ENCODE measurements around the gene PGLYRP2.

Gene PGLYRP2

DNA sequence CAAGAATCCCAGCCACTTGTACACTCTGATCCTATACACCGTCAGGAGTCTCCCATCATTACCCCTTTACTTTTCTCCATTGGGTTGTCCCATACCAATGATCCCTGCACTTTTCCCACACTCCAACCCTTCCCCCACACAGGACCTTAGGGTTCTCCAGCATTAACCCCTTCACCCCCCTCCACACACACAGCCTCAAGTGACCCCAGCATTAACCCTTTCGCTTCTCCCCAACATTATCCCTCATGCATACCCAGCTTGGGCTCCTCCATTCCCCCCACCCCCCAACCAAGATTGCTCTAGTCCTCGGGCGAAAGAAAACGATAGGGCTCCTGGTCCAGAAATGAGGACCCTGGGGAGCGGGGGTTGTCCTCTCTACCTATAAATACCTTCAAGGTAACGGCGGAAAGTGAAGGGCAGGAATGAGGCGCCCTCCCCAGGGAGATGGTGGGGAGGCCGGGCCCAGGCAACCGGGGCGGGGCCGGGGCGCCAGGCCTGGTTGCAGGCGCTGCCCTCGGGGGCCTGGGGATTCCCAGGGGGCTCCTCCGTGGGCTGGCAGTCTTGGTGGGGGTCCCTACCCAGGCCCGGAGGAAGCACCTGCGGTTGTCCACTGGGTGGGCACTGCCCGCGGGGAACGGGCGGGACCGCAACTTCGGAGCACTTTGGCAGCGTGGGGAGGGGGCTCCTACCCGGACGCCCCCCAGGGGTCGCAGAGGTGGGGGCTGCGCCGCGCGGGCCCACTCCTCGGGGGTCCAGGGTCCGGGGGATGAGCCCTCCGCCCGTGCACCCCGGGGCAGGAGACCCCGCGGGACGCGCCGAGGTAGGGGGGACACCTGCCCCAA, 30.3 kb downstream of the PGLYRP2 start:
- WGBS (ENCODE audit: extremely low coverage, insufficient coverage, insufficient read length), result no CpG with 5 or more reads among the region's 43 CpGs
- H3K9ac ChIP-seq (ENCODE audit: low read length), result no peak overlapping the region
- H3K4me1 ChIP-seq (ENCODE audit: control insufficient read depth in 1 of 2, insufficient read depth in 2 of 2, low read length in 2 of 2), result peaks cover 8 to 11% of the 10 kb centered on the region in 2 experiments

DNA sequence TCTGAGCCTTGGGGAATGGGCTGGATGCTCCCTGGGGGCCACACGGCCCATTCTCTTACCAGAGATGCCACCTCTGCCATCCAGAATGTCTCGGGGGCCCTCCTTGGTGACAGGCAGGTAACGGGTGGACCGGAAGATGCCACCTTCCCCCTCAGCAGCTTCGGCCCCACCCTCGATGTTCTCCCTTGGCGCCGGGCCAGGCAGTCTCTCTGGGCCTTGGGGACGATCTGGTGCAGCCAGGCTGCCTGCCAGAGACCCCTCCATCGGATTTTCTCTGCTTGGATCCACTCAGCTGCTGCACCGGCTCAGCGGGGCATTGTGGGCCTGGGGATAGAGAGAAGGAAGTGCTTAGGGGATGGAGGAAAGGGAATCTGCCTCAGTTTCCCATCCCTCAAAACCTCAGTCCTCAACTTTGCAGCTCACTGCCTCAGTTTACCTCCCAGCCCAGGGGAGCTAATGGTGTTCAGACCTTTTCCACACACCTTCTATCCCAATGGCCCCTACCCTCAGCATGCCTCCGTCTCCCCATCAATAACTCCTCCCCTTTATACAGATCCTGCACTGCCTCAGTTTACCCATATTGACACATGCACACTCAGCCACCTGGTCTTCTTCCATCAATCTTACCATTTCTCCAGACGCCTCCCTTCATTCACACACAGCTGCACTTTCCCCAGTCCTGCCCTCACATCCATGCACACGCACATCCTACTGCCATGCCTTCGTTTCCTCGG, 31.1 kb downstream of the PGLYRP2 start:
- Histone ChIP-seq H3K18ac (ENCODE audit: low read length) (no peak overlapping the region), H2BK5ac (ENCODE audit: low read depth, low read length, poor library complexity) (no peak overlapping the region), H2BK120ac (ENCODE audit: insufficient read depth, low read length, poor library complexity) (no peak overlapping the region), H2AK5ac (ENCODE audit: low read length) (no peak overlapping the region), H4K12ac (ENCODE audit: low read depth, low read length) (no peak overlapping the region), H3K14ac (ENCODE audit: low read length) (no peak overlapping the region), H3K4ac (ENCODE audit: low read depth, low read length) (no peak overlapping the region), H3K79me2 (ENCODE audit: control insufficient read depth, insufficient read depth, low read length, poor library complexity) (no peaks in the 10 kb centered on the region), H3K4me3 (ENCODE audit: low read depth, low read length) (no peak overlapping the region), H3K79me1 (ENCODE audit: low read length) (no peaks in the 10 kb centered on the region), H3K9me3 (ENCODE audit: insufficient read depth, low read depth, low read length) (peaks cover 14% of the 10 kb centered on the region), H2AFZ (ENCODE audit: insufficient read depth, low read length, poor library complexity) (no peak overlapping the region), H2BK12ac (ENCODE audit: low read length) (no peak overlapping the region), H4K8ac (ENCODE audit: low read depth, low read length) (no peak overlapping the region), H3K23ac (ENCODE audit: low read length) (no peak overlapping the region), H3K36me3 (ENCODE audit: control insufficient read depth in 1 of 2, insufficient read depth in 2 of 2, low read length in 2 of 2) (no peaks in the 10 kb centered on the region), H3K9ac (ENCODE audit: low read length) (no peak overlapping the region), H4K91ac (ENCODE audit: low read depth, low read length) (no peak overlapping the region), H3K27me3 (ENCODE audit: insufficient read depth, low read length) (peaks cover 11% of the 10 kb centered on the region), H3K4me1 (ENCODE audit: control insufficient read depth in 1 of 2, insufficient read depth in 2 of 2, low read length in 2 of 2) (peaks cover 8 to 11% of the 10 kb centered on the region in 2 experiments), H3K4me2 (ENCODE audit: low read length) (no peak overlapping the region), H3K27ac (ENCODE audit: low read depth, low read length) (no peak overlapping the region)
- WGBS (ENCODE audit: extremely low coverage, insufficient coverage, insufficient read length), result no CpG with 5 or more reads among the region's 17 CpGs
- DNase-seq, result no peak

More for the DNA sequence above, 30.3 kb downstream of the PGLYRP2 start:
- H2AK5ac ChIP-seq (ENCODE audit: low read length), result peak overlapping the region; percentile 50
- peak overlapping the region; percentile 27 for H3K4ac ChIP-seq (ENCODE audit: low read depth, low read length)
- H3K36me3 ChIP-seq (ENCODE audit: control insufficient read depth in 1 of 2, insufficient read depth in 2 of 2, low read length in 2 of 2), result no peaks in the 10 kb centered on the region
- no peaks in the 10 kb centered on the region for H3K79me1 ChIP-seq (ENCODE audit: low read length)
- peak overlapping the region; percentile 90 for H2AFZ ChIP-seq (ENCODE audit: insufficient read depth, low read length, poor library complexity)
- peak overlapping the region; percentile 55 for H4K12ac ChIP-seq (ENCODE audit: low read depth, low read length)
- H3K79me2 ChIP-seq (ENCODE audit: control insufficient read depth, insufficient read depth, low read length, poor library complexity), result no peaks in the 10 kb centered on the region
- H4K8ac ChIP-seq (ENCODE audit: low read depth, low read length), result peak overlapping the region; percentile 83
- H3K23ac ChIP-seq (ENCODE audit: low read length), result no peak overlapping the region
- H3K9me3 ChIP-seq (ENCODE audit: insufficient read depth, low read depth, low read length), result peaks cover 16% of the 10 kb centered on the region
- H2BK12ac ChIP-seq (ENCODE audit: low read length), result peak overlapping the region; percentile 60
- H3K18ac ChIP-seq (ENCODE audit: low read length), result peak overlapping the region; percentile 39
- no peak overlapping the region for H2BK5ac ChIP-seq (ENCODE audit: low read depth, low read length, poor library complexity)
- H2BK120ac ChIP-seq (ENCODE audit: insufficient read depth, low read length, poor library complexity), result no peak overlapping the region
- peak overlapping the region; percentile 90 for H3K4me2 ChIP-seq (ENCODE audit: low read length)
- peak in 1 of 2 donors; percentile 44 for DNase-seq
- peak overlapping the region; percentile 69 for H3K4me3 ChIP-seq (ENCODE audit: low read depth, low read length)
- no peak overlapping the region for H3K27ac ChIP-seq (ENCODE audit: low read depth, low read length)
- peak overlapping the region; percentile 68 for H4K91ac ChIP-seq (ENCODE audit: low read depth, low read length)
- peaks cover 12% of the 10 kb centered on the region for H3K27me3 ChIP-seq (ENCODE audit: insufficient read depth, low read length)
- peak overlapping the region; percentile 32 for H3K14ac ChIP-seq (ENCODE audit: low read length)

DNA sequence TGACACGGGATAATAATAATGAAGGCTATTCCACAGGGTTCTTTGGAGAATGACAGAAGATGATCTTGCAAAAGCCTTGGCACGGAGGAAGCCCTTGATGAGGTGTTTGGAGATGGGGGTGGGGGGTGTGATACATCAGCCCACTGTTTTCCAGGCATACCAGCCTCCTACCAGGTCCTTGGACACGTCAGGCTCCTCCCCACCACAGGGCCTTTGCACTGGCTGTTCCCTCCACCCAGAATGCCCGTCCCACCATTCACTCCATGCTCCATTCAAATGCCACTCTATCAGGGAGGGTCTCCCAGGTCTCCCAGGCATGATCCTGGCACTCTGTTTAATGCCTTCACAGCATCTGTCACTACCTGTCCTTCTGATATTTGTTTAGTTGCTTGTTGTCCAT, 32.2 kb downstream of the PGLYRP2 start:
- Histone ChIP-seq H3K9ac (ENCODE audit: low read length) (no peak overlapping the region), H4K12ac (ENCODE audit: low read depth, low read length) (no peak overlapping the region), H3K36me3 (ENCODE audit: control insufficient read depth in 1 of 2, insufficient read depth in 2 of 2, low read length in 2 of 2) (no peaks in the 10 kb centered on the region), H2AFZ (ENCODE audit: insufficient read depth, low read length, poor library complexity) (no peak overlapping the region), H4K8ac (ENCODE audit: low read depth, low read length) (no peak overlapping the region), H2BK120ac (ENCODE audit: insufficient read depth, low read length, poor library complexity) (no peak overlapping the region), H3K4ac (ENCODE audit: low read depth, low read length) (no peak overlapping the region), H3K14ac (ENCODE audit: low read length) (no peak overlapping the region), H2AK5ac (ENCODE audit: low read length) (no peak overlapping the region), H3K79me2 (ENCODE audit: control insufficient read depth, insufficient read depth, low read length, poor library complexity) (no peaks in the 10 kb centered on the region), H3K4me3 (ENCODE audit: low read depth, low read length) (peak overlapping the region; percentile 11), H2BK12ac (ENCODE audit: low read length) (no peak overlapping the region), H3K79me1 (ENCODE audit: low read length) (no peaks in the 10 kb centered on the region), H3K9me3 (ENCODE audit: insufficient read depth, low read depth, low read length) (peaks cover 7% of the 10 kb centered on the region), H3K27ac (ENCODE audit: low read depth, low read length) (no peak overlapping the region), H2BK5ac (ENCODE audit: low read depth, low read length, poor library complexity) (no peak overlapping the region), H4K91ac (ENCODE audit: low read depth, low read length) (no peak overlapping the region), H3K23ac (ENCODE audit: low read length) (no peak overlapping the region), H3K4me2 (ENCODE audit: low read length) (no peak overlapping the region), H3K27me3 (ENCODE audit: insufficient read depth, low read length) (peaks cover under 1% of the 10 kb centered on the region), H3K18ac (ENCODE audit: low read length) (no peak overlapping the region), H3K4me1 (ENCODE audit: control insufficient read depth in 1 of 2, insufficient read depth in 2 of 2, low read length in 2 of 2) (peaks cover 3 to 5% of the 10 kb centered on the region in 2 experiments)
- WGBS (ENCODE audit: extremely low coverage, insufficient coverage, insufficient read length), result no CpG with 5 or more reads among the region's 4 CpGs
- no peak for DNase-seq

DNA sequence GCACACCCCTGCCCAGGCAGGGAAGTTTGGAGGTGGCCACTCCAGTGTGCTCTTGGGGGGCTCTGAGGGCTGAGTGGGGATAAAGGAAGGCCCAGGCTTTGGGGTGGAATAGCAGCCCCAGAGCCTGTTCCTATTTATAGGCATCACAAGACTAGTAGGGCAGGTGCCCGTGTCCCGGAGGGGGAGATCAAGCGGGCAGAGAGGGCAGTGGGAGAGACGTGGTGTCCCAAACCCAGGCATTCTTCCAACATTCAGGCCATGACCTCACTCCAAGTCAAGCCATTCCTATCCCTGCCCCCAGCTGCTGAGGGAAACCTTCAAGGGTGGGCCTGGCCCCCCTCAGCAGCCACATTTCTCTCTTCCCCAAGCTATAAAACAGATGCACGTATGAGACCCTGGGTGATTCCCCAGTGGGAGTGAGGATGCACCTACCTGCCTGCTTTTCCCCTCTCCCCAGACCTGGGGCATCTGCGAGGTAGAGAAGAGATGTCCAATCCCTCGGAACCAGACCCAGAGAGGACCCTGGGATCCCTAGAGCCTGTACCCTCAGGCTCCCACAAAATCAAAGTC, 33.4 kb downstream of the PGLYRP2 start:
- H3K14ac ChIP-seq (ENCODE audit: low read length), result no peak overlapping the region
- H2AFZ ChIP-seq (ENCODE audit: insufficient read depth, low read length, poor library complexity), result no peak overlapping the region
- H4K91ac ChIP-seq (ENCODE audit: low read depth, low read length), result no peak overlapping the region
- H3K9me3 ChIP-seq (ENCODE audit: insufficient read depth, low read depth, low read length), result peaks cover 2% of the 10 kb centered on the region
- H3K4me2 ChIP-seq (ENCODE audit: low read length), result no peak overlapping the region
- H3K36me3 ChIP-seq (ENCODE audit: control insufficient read depth in 1 of 2, insufficient read depth in 2 of 2, low read length in 2 of 2), result no peaks in the 10 kb centered on the region
- no peak overlapping the region for H3K4me3 ChIP-seq (ENCODE audit: low read depth, low read length)
- H2BK5ac ChIP-seq (ENCODE audit: low read depth, low read length, poor library complexity), result no peak overlapping the region
- H2AK5ac ChIP-seq (ENCODE audit: low read length), result no peak overlapping the region
- H2BK120ac ChIP-seq (ENCODE audit: insufficient read depth, low read length, poor library complexity), result no peak overlapping the region
- no peaks in the 10 kb centered on the region for H3K27me3 ChIP-seq (ENCODE audit: insufficient read depth, low read length)
- H3K18ac ChIP-seq (ENCODE audit: low read length), result no peak overlapping the region
- no peaks in the 10 kb centered on the region for H3K79me1 ChIP-seq (ENCODE audit: low read length)
- H3K9ac ChIP-seq (ENCODE audit: low read length), result no peak overlapping the region
- no peak overlapping the region for H3K23ac ChIP-seq (ENCODE audit: low read length)
- no peak overlapping the region for H3K27ac ChIP-seq (ENCODE audit: low read depth, low read length)
- no peak for DNase-seq
- H4K12ac ChIP-seq (ENCODE audit: low read depth, low read length), result no peak overlapping the region
- WGBS (ENCODE audit: extremely low coverage, insufficient coverage, insufficient read length), result no CpG with 5 or more reads among the region's 7 CpGs
- no peak overlapping the region for H2BK12ac ChIP-seq (ENCODE audit: low read length)
- H3K79me2 ChIP-seq (ENCODE audit: control insufficient read depth, insufficient read depth, low read length, poor library complexity), result no peaks in the 10 kb centered on the region
- H4K8ac ChIP-seq (ENCODE audit: low read depth, low read length), result no peak overlapping the region
- H3K4ac ChIP-seq (ENCODE audit: low read depth, low read length), result no peak overlapping the region
- H3K4me1 ChIP-seq (ENCODE audit: control insufficient read depth in 1 of 2, insufficient read depth in 2 of 2, low read length in 2 of 2), result peaks cover 3 to 5% of the 10 kb centered on the region in 2 experiments

Data from trophoblast cell (in vitro differentiated cells and primary cell).